Liver (tissue), 3 donors: ENCODE data around the gene RYR3.

ENCODE experiments used
- EGR1 ChIP-seq, 2 donors: IDR thresholded peaks; 2 replicates each; pipeline ENCODE4 v1.6.1; 2016 to 2018; ENCODE audit warnings: antibody characterized with exemption in 2 of 2, low read depth in 2 of 2
- FOXA1 ChIP-seq: IDR thresholded peaks from 2 replicates; pipeline ENCODE4 v1.6.1; 2016; ENCODE audit warnings: antibody characterized with exemption
- GABPA ChIP-seq, 2 donors: IDR thresholded peaks in 1 of 2; conservative IDR thresholded peaks in 1 of 2; 2 replicates each; pipeline ENCODE4 v1.6.1; 2016; ENCODE audit warnings: antibody characterized with exemption in 2 of 2, mild to moderate bottlenecking in 1 of 2, moderate library complexity in 1 of 2
- MAX ChIP-seq: IDR thresholded peaks from 2 replicates; pipeline ENCODE4 v1.6.1; 2016; ENCODE audit warnings: antibody characterized with exemption
- RAD21 ChIP-seq, 2 donors: IDR thresholded peaks; 2 replicates each; pipeline ENCODE4 v1.6.1; 2016; ENCODE audit warnings: antibody characterized with exemption in 2 of 2, mild to moderate bottlenecking in 2 of 2
- SP1 ChIP-seq: IDR thresholded peaks from 2 replicates; pipeline ENCODE4 v1.6.1; 2018; ENCODE audit warnings: antibody characterized with exemption, mild to moderate bottlenecking
- YY1 ChIP-seq: IDR thresholded peaks from 2 replicates; pipeline ENCODE4 v1.6.1; 2016; ENCODE audit warnings: antibody characterized with exemption, mild to moderate bottlenecking
- TF ChIP-seq, protein P1 (sequence below): fragments of 150-350 bp; IDR thresholded peaks from 2 replicates; pipeline ENCODE4 v1.5.1; 2017; ENCODE audit warnings: improper control_type of control experiment, low read depth, low read length; ENCODE audit not compliant: missing input control
- TF ChIP-seq, protein P2 (sequence below): IDR thresholded peaks from 2 replicates; pipeline ENCODE4 v1.6.1; 2016; ENCODE audit warnings: antibody characterized with exemption
- TF ChIP-seq, protein P3 (sequence below): IDR thresholded peaks from 2 replicates; pipeline ENCODE4 v1.6.1; 2016; ENCODE audit warnings: antibody characterized with exemption
- TF ChIP-seq, protein P4 (sequence below): IDR thresholded peaks from 2 replicates; pipeline ENCODE4 v1.6.1; 2016; ENCODE audit warnings: antibody characterized with exemption, mild to moderate bottlenecking
- donor health status: healthy.
- donor health status: healthy.

DNA sequence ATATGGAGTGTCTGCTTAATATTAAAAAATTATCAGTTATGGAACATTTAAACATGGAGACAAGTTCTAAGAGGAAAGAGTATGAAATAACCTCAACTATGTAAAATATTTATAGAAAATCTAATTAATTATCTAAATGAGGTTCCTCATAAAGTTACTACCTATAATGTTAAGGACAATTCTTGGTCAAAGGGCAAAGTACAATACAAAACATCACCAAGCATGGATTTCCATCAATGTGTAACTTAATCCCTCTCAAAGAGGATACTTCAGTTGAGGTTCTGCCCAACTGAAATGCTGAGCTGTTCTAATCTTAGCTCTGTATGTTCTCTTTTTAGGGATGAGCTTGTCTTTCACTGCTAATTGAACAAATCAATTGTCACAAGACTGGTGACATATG is 601.6 kb downstream of the RYR3 start:
- TF ChIP-seq RAD21 (IDR thresholded peaks at IDR 0.05), result no peak
- TF ChIP-seq, protein P1, sequence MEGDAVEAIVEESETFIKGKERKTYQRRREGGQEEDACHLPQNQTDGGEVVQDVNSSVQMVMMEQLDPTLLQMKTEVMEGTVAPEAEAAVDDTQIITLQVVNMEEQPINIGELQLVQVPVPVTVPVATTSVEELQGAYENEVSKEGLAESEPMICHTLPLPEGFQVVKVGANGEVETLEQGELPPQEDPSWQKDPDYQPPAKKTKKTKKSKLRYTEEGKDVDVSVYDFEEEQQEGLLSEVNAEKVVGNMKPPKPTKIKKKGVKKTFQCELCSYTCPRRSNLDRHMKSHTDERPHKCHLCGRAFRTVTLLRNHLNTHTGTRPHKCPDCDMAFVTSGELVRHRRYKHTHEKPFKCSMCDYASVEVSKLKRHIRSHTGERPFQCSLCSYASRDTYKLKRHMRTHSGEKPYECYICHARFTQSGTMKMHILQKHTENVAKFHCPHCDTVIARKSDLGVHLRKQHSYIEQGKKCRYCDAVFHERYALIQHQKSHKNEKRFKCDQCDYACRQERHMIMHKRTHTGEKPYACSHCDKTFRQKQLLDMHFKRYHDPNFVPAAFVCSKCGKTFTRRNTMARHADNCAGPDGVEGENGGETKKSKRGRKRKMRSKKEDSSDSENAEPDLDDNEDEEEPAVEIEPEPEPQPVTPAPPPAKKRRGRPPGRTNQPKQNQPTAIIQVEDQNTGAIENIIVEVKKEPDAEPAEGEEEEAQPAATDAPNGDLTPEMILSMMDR, result no peak
- TF ChIP-seq, protein P2, sequence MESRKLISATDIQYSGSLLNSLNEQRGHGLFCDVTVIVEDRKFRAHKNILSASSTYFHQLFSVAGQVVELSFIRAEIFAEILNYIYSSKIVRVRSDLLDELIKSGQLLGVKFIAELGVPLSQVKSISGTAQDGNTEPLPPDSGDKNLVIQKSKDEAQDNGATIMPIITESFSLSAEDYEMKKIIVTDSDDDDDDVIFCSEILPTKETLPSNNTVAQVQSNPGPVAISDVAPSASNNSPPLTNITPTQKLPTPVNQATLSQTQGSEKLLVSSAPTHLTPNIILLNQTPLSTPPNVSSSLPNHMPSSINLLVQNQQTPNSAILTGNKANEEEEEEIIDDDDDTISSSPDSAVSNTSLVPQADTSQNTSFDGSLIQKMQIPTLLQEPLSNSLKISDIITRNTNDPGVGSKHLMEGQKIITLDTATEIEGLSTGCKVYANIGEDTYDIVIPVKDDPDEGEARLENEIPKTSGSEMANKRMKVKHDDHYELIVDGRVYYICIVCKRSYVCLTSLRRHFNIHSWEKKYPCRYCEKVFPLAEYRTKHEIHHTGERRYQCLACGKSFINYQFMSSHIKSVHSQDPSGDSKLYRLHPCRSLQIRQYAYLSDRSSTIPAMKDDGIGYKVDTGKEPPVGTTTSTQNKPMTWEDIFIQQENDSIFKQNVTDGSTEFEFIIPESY, result no peak
- TF ChIP-seq YY1, result no peak
- TF ChIP-seq MAX, result no peak
- TF ChIP-seq GABPA (IDR thresholded peaks at IDR 0.05 in 1 of 2, conservative IDR thresholded peaks at IDR 0.05 in 1 of 2), result no peak
- TF ChIP-seq FOXA1, result no peak
- TF ChIP-seq, protein P3, sequence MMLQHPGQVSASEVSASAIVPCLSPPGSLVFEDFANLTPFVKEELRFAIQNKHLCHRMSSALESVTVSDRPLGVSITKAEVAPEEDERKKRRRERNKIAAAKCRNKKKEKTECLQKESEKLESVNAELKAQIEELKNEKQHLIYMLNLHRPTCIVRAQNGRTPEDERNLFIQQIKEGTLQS, result no peak
- TF ChIP-seq, protein P4, sequence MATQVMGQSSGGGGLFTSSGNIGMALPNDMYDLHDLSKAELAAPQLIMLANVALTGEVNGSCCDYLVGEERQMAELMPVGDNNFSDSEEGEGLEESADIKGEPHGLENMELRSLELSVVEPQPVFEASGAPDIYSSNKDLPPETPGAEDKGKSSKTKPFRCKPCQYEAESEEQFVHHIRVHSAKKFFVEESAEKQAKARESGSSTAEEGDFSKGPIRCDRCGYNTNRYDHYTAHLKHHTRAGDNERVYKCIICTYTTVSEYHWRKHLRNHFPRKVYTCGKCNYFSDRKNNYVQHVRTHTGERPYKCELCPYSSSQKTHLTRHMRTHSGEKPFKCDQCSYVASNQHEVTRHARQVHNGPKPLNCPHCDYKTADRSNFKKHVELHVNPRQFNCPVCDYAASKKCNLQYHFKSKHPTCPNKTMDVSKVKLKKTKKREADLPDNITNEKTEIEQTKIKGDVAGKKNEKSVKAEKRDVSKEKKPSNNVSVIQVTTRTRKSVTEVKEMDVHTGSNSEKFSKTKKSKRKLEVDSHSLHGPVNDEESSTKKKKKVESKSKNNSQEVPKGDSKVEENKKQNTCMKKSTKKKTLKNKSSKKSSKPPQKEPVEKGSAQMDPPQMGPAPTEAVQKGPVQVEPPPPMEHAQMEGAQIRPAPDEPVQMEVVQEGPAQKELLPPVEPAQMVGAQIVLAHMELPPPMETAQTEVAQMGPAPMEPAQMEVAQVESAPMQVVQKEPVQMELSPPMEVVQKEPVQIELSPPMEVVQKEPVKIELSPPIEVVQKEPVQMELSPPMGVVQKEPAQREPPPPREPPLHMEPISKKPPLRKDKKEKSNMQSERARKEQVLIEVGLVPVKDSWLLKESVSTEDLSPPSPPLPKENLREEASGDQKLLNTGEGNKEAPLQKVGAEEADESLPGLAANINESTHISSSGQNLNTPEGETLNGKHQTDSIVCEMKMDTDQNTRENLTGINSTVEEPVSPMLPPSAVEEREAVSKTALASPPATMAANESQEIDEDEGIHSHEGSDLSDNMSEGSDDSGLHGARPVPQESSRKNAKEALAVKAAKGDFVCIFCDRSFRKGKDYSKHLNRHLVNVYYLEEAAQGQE, result no peak
- TF ChIP-seq EGR1 (IDR thresholded peaks at IDR 0.05; ENCODE audit: low read depth in 2 of 2), result no peak
- TF ChIP-seq SP1, result no peak
